HG03565 (cell line): ENCODE results near the gene IGSF3.
"Not testable (repeated sequence)": the region's sequence is repeated elsewhere in the genome, so short reads cannot be mapped to it uniquely, and the experiment has no call there.

Experiments
- ATAC-seq: cut with Tn5 transposase; IDR thresholded peaks from one replicate; pipeline ENCODE4 v1.9.1; 2021; ENCODE audit warnings: mild to moderate bottlenecking, moderate library complexity; ENCODE audit not compliant: unreplicated experiment

IGSF3 gene

GRCh38 chr1:116664366-116664977 lies 3.1 kb downstream of the IGSF3 start:
- no peak for ATAC-seq

- ATAC-seq: no peak
These were observed 3.7 kb downstream of the IGSF3 start for GRCh38 chr1:116663821-116664220.

GRCh38 chr1:116661633-116662032 lies 5.9 kb downstream of the IGSF3 start:
- no peak for ATAC-seq

- not testable (repeated sequence) for ATAC-seq
These were observed 8.9 kb downstream of the IGSF3 start for GRCh38 chr1:116658645-116659044.

GRCh38 chr1:116657836-116658235 lies 9.7 kb downstream of the IGSF3 start:
- not testable (repeated sequence) for ATAC-seq

- no peak for ATAC-seq
These were observed 13.2 kb downstream of the IGSF3 start for GRCh38 chr1:116654351-116654750.

- not testable (repeated sequence) for ATAC-seq
These were observed 14.9 kb downstream of the IGSF3 start for GRCh38 chr1:116652598-116652997.

GRCh38 chr1:116650781-116651180 lies 16.8 kb downstream of the IGSF3 start:
- not testable (repeated sequence) for ATAC-seq

- not testable (repeated sequence) for ATAC-seq
These were observed 18.5 kb downstream of the IGSF3 start for GRCh38 chr1:116649041-116649440.

- ATAC-seq: not testable (repeated sequence)
These were observed 19.2 kb downstream of the IGSF3 start for GRCh38 chr1:116648325-116648724.

GRCh38 chr1:116647186-116647585 lies 20.3 kb downstream of the IGSF3 start:
- not testable (repeated sequence) for ATAC-seq

GRCh38 chr1:116646673-116647170 lies 20.8 kb downstream of the IGSF3 start:
- ATAC-seq: not testable (repeated sequence)

GRCh38 chr1:116645802-116646672 lies 21.5 kb downstream of the IGSF3 start:
- not testable (repeated sequence) for ATAC-seq

- ATAC-seq: not testable (repeated sequence)
These were observed 22.5 kb downstream of the IGSF3 start for GRCh38 chr1:116644993-116645392.

- not testable (repeated sequence) for ATAC-seq
These were observed 23.4 kb downstream of the IGSF3 start for GRCh38 chr1:116644096-116644495.

- ATAC-seq: not testable (repeated sequence)
These were observed 24.2 kb downstream of the IGSF3 start for GRCh38 chr1:116643281-116643751.

- not testable (repeated sequence) for ATAC-seq
These were observed 24.9 kb downstream of the IGSF3 start for GRCh38 chr1:116642311-116643280.

GRCh38 chr1:116637583-116637982 lies 29.9 kb downstream of the IGSF3 start:
- not testable (repeated sequence) for ATAC-seq

GRCh38 chr1:116636584-116636983 lies 30.9 kb downstream of the IGSF3 start:
- not testable (repeated sequence) for ATAC-seq

GRCh38 chr1:116634386-116634785 lies 33.1 kb downstream of the IGSF3 start:
- ATAC-seq: not testable (repeated sequence)
